Endothelial cell of umbilical vein (primary cell): Measurements from ENCODE around the gene PTPRE. TPM values are rescaled to one million over a fixed set of nuclear protein-coding genes. Genes with fewer than 3 reads are reported as not detected.

Experiments used
- BruUV-seq: library from RNA; stranded (reverse); fragments of 400-500 nt; replicated peaks from 2 replicates; lab custom pipeline; 2021; lab: Mats Ljungman, UMichigan
- CTCF ChIA-PET: fragments of 300-600, 350-600 bp; sonication (Branson Sonifier 250); formaldehyde crosslinking; loops from one replicate; lab custom pipeline; 2021; ENCODE audit warnings: antibody characterized with exemption, inconsistent platforms; lab: Charles Lee
- POLR2A ChIA-PET: fragments of 300-600, 350-600 bp; sonication (Branson Sonifier 250); formaldehyde crosslinking; loops from one replicate; lab custom pipeline; 2021; ENCODE audit warnings: antibody characterized with exemption, inconsistent platforms; lab: Charles Lee
- DNase-seq: peaks from one replicate; pipeline ENCODE4 v3.0.0-alpha.2; 2011; ENCODE audit warnings: low read depth, low spot score
- FAIRE-seq: peaks from 2 replicates; lab custom pipeline; 2011; peaks lifted over from hg19 to GRCh38; lab: Jason Lieb, UNC
- H2AFZ ChIP-seq: 2 replicates; pipeline ENCODE4 v1.6.0; 2012; ENCODE audit warnings: low read depth, low read length, control low read depth, inconsistent platforms
- H3K27ac ChIP-seq: 2 replicates; pipeline ENCODE4 v1.5.1; 2011; ENCODE audit warnings: low read depth, mild to moderate bottlenecking, control low read depth, low read length, moderate library complexity; ENCODE audit not compliant: insufficient read depth
- H3K27me3 ChIP-seq, 2 experiments: 2 replicates each; pipeline versions ENCODE4 v1.6.0 to v1.6.1; 2011; ENCODE audit warnings: low read length in 2 of 2, mixed read lengths in 1 of 2; ENCODE audit not compliant: control insufficient read depth in 2 of 2, insufficient read depth in 2 of 2
- H3K36me3 ChIP-seq, 2 experiments: 2 replicates in 1 of 2; 3 replicates in 1 of 2; pipeline ENCODE4 v1.5.1; 2011; ENCODE audit warnings: low read length in 2 of 2, mild to moderate bottlenecking in 1 of 2, moderate library complexity in 1 of 2; ENCODE audit not compliant: control insufficient read depth in 2 of 2, insufficient read depth in 2 of 2; ENCODE audit errors: extremely low read depth in 1 of 2
- H3K4me1 ChIP-seq: 3 replicates; pipeline ENCODE4 v1.5.1; 2011; ENCODE audit warnings: mild to moderate bottlenecking, low read length; ENCODE audit not compliant: control insufficient read depth, insufficient read depth; ENCODE audit errors: extremely low read depth
- H3K4me2 ChIP-seq: 2 replicates; pipeline ENCODE4 v1.6.1; 2011; ENCODE audit warnings: low read length, control low read depth, mixed read lengths; ENCODE audit not compliant: insufficient read depth
- H3K4me3 ChIP-seq, 3 experiments: fragments of 200-600 bp in 1 of 3; sonication (generic), shearing (Covaris generic) in 1 of 3; replicated peaks in 1 of 3; 2 replicates each; pipeline ENCODE4 v1.5.1; 2011 to 2016; ENCODE audit warnings: control low read depth in 3 of 3, low read length in 3 of 3, mild to moderate bottlenecking in 2 of 3, inconsistent platforms in 1 of 3, low read depth in 1 of 3, moderate library complexity in 1 of 3; ENCODE audit not compliant: insufficient read depth in 1 of 3
- H3K79me2 ChIP-seq: 2 replicates; pipeline ENCODE4 v1.6.0; 2012; ENCODE audit warnings: low read length, inconsistent platforms; ENCODE audit not compliant: control insufficient read depth, insufficient read depth
- H3K9ac ChIP-seq: replicated peaks from 2 replicates; pipeline ENCODE3; 2011; ENCODE audit warnings: low read length, control low read depth; ENCODE audit not compliant: insufficient read depth; ENCODE audit errors: extremely low read depth
- H3K9me1 ChIP-seq: replicated peaks from 3 replicates; pipeline ENCODE4 v1.6.0; 2011; ENCODE audit warnings: mild to moderate bottlenecking, low read length; ENCODE audit not compliant: control insufficient read depth, insufficient read depth; ENCODE audit errors: extremely low read depth
- H3K9me3 ChIP-seq: replicated peaks from 2 replicates; pipeline ENCODE4 v1.5.1; 2012; ENCODE audit warnings: low read length, inconsistent platforms; ENCODE audit not compliant: control insufficient read depth, insufficient read depth
- H4K20me1 ChIP-seq: replicated peaks from 2 replicates; pipeline ENCODE3; 2011; ENCODE audit warnings: mild to moderate bottlenecking, low read length; ENCODE audit not compliant: control insufficient read depth, insufficient read depth; ENCODE audit errors: extremely low read depth
- EZH2 ChIP-seq: IDR thresholded peaks from 2 replicates; pipeline ENCODE4 v1.6.1; 2012; ENCODE audit warnings: borderline replicate concordance, low read depth, mild to moderate bottlenecking, moderate library complexity, low read length, inconsistent platforms; ENCODE audit not compliant: severe bottlenecking
- FOS ChIP-seq: IDR thresholded peaks from 2 replicates; pipeline ENCODE4 v1.6.1; 2011; ENCODE audit warnings: mild to moderate bottlenecking, low read length, moderate library complexity, borderline replicate concordance; ENCODE audit not compliant: insufficient read depth
- GATA2 ChIP-seq: IDR thresholded peaks from 2 replicates; pipeline ENCODE4 v1.7.0; 2011; ENCODE audit warnings: low read depth, mild to moderate bottlenecking, moderate library complexity, mixed read lengths, low read length; ENCODE audit not compliant: insufficient read length, insufficient read depth
- JUN ChIP-seq: IDR thresholded peaks from 2 replicates; pipeline ENCODE4 v1.6.1; 2011; ENCODE audit warnings: borderline replicate concordance, low read depth; ENCODE audit not compliant: insufficient read length, insufficient read depth
- MAX ChIP-seq: IDR thresholded peaks from 2 replicates; pipeline ENCODE4 v1.6.1; 2011; ENCODE audit not compliant: insufficient read depth, insufficient read length
- MYC ChIP-seq: IDR thresholded peaks from one replicate; pipeline ENCODE4 v1.6.1; 2011; ENCODE audit warnings: mild to moderate bottlenecking, low read depth, low read length
- POLR2A ChIP-seq: IDR thresholded peaks from 2 replicates; pipeline ENCODE4 v1.6.1; 2012; ENCODE audit warnings: low read depth, mild to moderate bottlenecking, control low read depth, low read length
- POLR2AphosphoS5 ChIP-seq: IDR thresholded peaks from 2 replicates; pipeline ENCODE4 v1.6.1; 2012; ENCODE audit warnings: low read depth, mild to moderate bottlenecking, control low read depth, low read length, moderate library complexity; ENCODE audit not compliant: insufficient read depth
- dilution Hi-C: fragments of 300-500 bp; cut with MboI; formaldehyde crosslinking; loops from one replicate; pipeline ENCODE4 v1.15.0; 2019; ENCODE audit warnings: low sequenced_read_pairs; ENCODE audit not compliant: extremely low pct_ligation_motif_present
- intact Hi-C: fragments of 100-400 bp; cut with micrococcal nuclease; formaldehyde crosslinking; loops from one replicate; pipeline ENCODE4 v1.10.0; 2022
- polyA plus RNA-seq, 4 experiments: library from polyadenylated mRNA; depleted of rRNA in 3 of 4; stranded (reverse) in 3 of 4; unstranded in 1 of 4; fragments of >200 nt; gene quantifications; 2 replicates each; pipeline versions ENCODE4 v1.2.1 to v1.2.3, GENCODE V29; 2011 to 2012; ENCODE audit warnings: missing spikeins in 1 of 4
- total RNA-seq: library from RNA; stranded (reverse); gene quantifications from 2 replicates; pipeline ENCODE4 v1.2.3, GENCODE V29; 2021
- TF ChIP-seq, protein P1 (sequence below), 2 donors: IDR thresholded peaks; 1 replicate in 1 of 2; 2 replicates in 1 of 2; pipeline ENCODE4 v1.5.1; 2011; ENCODE audit warnings: low read length in 2 of 2, mild to moderate bottlenecking in 2 of 2, moderate library complexity in 2 of 2, control low read depth in 1 of 2, inconsistent platforms in 1 of 2, low read depth in 1 of 2; ENCODE audit not compliant: insufficient read depth in 1 of 2; ENCODE audit errors: extremely low read depth in 1 of 2

PTPRE gene
- total and polyA plus RNA-seq, 2 donors (not counting 3 experiments of a cell fraction or from before 2014, with no cell fraction given): 37.3 to 116 TPM

DNA sequence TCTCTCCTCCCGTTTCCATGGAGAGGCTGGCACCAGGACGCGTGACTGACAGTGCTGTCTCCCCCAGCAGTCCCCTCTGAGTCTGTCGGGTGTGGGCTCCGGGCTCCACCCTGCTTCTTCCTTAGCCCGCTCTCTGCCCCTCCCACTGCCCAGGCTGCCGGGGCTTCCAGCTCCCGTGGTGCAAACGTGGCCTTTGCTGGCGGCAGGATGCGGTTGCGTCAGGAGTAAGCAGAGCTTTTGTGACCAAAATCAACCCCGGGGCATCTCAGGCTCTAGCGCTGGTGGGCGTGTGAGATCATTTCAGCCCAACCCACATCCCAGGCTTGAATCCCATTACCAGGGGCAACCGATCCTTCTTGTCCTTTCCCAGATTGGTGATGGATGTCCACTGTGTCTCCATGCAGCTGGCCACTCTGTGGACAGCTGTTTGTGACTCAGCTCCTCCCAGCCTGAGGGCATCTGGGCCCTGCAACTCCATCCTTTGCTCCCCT lies 28.2 kb downstream of the PTPRE start:
- Histone ChIP-seq H3K36me3 (peaks cover 0 to 13% of the 10 kb centered on the region in 2 experiments), H3K9me3 (no peaks in the 10 kb centered on the region), H2AFZ (no peak overlapping the region), H3K27me3 (no peaks in the 10 kb centered on the region), H3K9ac (no peak overlapping the region), H3K79me2 (no peaks in the 10 kb centered on the region), H3K27ac (no peak overlapping the region), H3K4me2 (no peak overlapping the region), H4K20me1 (no peaks in the 10 kb centered on the region), H3K4me3 (no peak overlapping the region), H3K9me1 (no peaks in the 10 kb centered on the region), H3K4me1 (peaks cover 7% of the 10 kb centered on the region)
- DNase-seq (no peak), FAIRE-seq (no peak)
- POLR2A ChIA-PET: no interaction called here
- intact Hi-C loops (no loop called here), dilution Hi-C loops (no loop called here)
- BruUV-seq: no TSS peak
- TF ChIP-seq JUN (no peak), FOS (no peak), POLR2AphosphoS5 (no peak), POLR2A (no peak), EZH2 (no peak), MAX (no peak), MYC (no peak), GATA2 (no peak)
- TF ChIP-seq, protein P1, sequence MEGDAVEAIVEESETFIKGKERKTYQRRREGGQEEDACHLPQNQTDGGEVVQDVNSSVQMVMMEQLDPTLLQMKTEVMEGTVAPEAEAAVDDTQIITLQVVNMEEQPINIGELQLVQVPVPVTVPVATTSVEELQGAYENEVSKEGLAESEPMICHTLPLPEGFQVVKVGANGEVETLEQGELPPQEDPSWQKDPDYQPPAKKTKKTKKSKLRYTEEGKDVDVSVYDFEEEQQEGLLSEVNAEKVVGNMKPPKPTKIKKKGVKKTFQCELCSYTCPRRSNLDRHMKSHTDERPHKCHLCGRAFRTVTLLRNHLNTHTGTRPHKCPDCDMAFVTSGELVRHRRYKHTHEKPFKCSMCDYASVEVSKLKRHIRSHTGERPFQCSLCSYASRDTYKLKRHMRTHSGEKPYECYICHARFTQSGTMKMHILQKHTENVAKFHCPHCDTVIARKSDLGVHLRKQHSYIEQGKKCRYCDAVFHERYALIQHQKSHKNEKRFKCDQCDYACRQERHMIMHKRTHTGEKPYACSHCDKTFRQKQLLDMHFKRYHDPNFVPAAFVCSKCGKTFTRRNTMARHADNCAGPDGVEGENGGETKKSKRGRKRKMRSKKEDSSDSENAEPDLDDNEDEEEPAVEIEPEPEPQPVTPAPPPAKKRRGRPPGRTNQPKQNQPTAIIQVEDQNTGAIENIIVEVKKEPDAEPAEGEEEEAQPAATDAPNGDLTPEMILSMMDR (IDR thresholded peaks at IDR 0.05; ENCODE audit: extremely low read depth in 1 of 2, insufficient read depth in 1 of 2, low read depth in 1 of 2, low read length in 2 of 2): no peak
- CTCF ChIA-PET: interaction anchor here (1.3 kb wide), 1 partner anchor 17 kb away, joined by 5 read pairs; no protein-coding TSS in a partner anchor
